H9 (cell line): ENCODE results near the gene KLK1. TPM values are rescaled to one million over a fixed set of nuclear protein-coding genes. Genes with fewer than 3 reads are reported as not detected.

ENCODE experiments used
- DNase-seq: peaks from one replicate; pipeline ENCODE4 v3.0.0-alpha.2; 2017
- H2AFZ ChIP-seq: one replicate; pipeline ENCODE4 v1.6.1; 2013; ENCODE audit warnings: mild to moderate bottlenecking, low read length, control low read depth, moderate library complexity
- H2AK5ac ChIP-seq: 2 replicates; pipeline ENCODE4 v1.6.1; 2013; ENCODE audit warnings: low read length, control low read depth, mixed read lengths; ENCODE audit not compliant: insufficient read length
- H2BK120ac ChIP-seq: one replicate; pipeline ENCODE4 v1.6.1; 2013; ENCODE audit warnings: low read depth, mild to moderate bottlenecking, low read length, control low read depth, inconsistent platforms; ENCODE audit not compliant: poor library complexity, severe bottlenecking
- H2BK12ac ChIP-seq: 2 replicates; pipeline ENCODE4 v1.6.1; 2013; ENCODE audit warnings: low read length, control low read depth, mixed read lengths, low read depth; ENCODE audit not compliant: insufficient read length
- H2BK15ac ChIP-seq: 2 replicates; pipeline ENCODE4 v1.6.1; 2013; ENCODE audit warnings: low read depth, low read length, control low read depth
- H2BK20ac ChIP-seq: one replicate; pipeline ENCODE4 v1.6.1; 2013; ENCODE audit warnings: low read depth, mild to moderate bottlenecking, low read length, control low read depth, inconsistent platforms; ENCODE audit not compliant: poor library complexity, severe bottlenecking
- H2BK5ac ChIP-seq: 2 replicates; pipeline ENCODE4 v1.6.1; 2013; ENCODE audit warnings: low read length, control low read depth, mixed read lengths; ENCODE audit not compliant: insufficient read length
- H3K14ac ChIP-seq: 2 replicates; pipeline ENCODE4 v1.6.1; 2013; ENCODE audit warnings: low read length, control low read depth; ENCODE audit not compliant: insufficient read depth
- H3K18ac ChIP-seq: 2 replicates; pipeline ENCODE4 v1.6.1; 2013; ENCODE audit warnings: low read depth, mild to moderate bottlenecking, mixed read lengths, low read length, control low read depth; ENCODE audit not compliant: insufficient read length
- H3K23ac ChIP-seq: 2 replicates; pipeline ENCODE4 v1.6.1; 2013; ENCODE audit warnings: low read length, control low read depth, mixed read lengths, low read depth; ENCODE audit not compliant: insufficient read length
- H3K23me2 ChIP-seq: 2 replicates; pipeline ENCODE4 v1.6.1; 2013; ENCODE audit warnings: low read depth, mild to moderate bottlenecking, mixed read lengths, low read length, control low read depth; ENCODE audit not compliant: insufficient read length, poor library complexity, severe bottlenecking
- H3K27ac ChIP-seq: 2 replicates; pipeline ENCODE4 v1.5.1; 2013; ENCODE audit warnings: low read length, control low read depth, mixed read lengths, low read depth; ENCODE audit not compliant: insufficient read length
- H3K27me3 ChIP-seq: 2 replicates; pipeline ENCODE4 v1.6.1; 2013; ENCODE audit warnings: low read length, control low read depth, inconsistent platforms; ENCODE audit not compliant: insufficient read depth
- H3K4ac ChIP-seq: 2 replicates; pipeline ENCODE4 v1.6.1; 2013; ENCODE audit warnings: low read depth, mild to moderate bottlenecking, control low read depth, inconsistent platforms, low read length, moderate library complexity
- H3K4me1 ChIP-seq: 2 replicates; pipeline ENCODE4 v1.6.1; 2013; ENCODE audit warnings: low read length, control low read depth, inconsistent platforms; ENCODE audit not compliant: insufficient read depth
- H3K4me2 ChIP-seq: 2 replicates; pipeline ENCODE4 v1.6.1; 2013; ENCODE audit warnings: low read length, control low read depth, mixed read lengths; ENCODE audit not compliant: insufficient read length, insufficient read depth
- H3K56ac ChIP-seq: 2 replicates; pipeline ENCODE4 v1.6.1; 2013; ENCODE audit warnings: low read depth, mild to moderate bottlenecking, mixed read lengths, low read length, control low read depth; ENCODE audit not compliant: insufficient read length
- H3K79me1 ChIP-seq: 2 replicates; pipeline ENCODE4 v1.6.1; 2013; ENCODE audit warnings: low read depth, mild to moderate bottlenecking, moderate library complexity, low read length, control low read depth, inconsistent platforms; ENCODE audit not compliant: insufficient read depth, poor library complexity, severe bottlenecking
- H3K79me2 ChIP-seq: 2 replicates; pipeline ENCODE4 v1.6.1; 2013; ENCODE audit warnings: low read length, control low read depth, inconsistent platforms; ENCODE audit not compliant: insufficient read depth
- H3K9ac ChIP-seq: 2 replicates; pipeline ENCODE4 v1.6.1; 2013; ENCODE audit warnings: low read length, control low read depth, mixed read lengths; ENCODE audit not compliant: insufficient read length; ENCODE audit errors: extremely low read depth
- H3K9me3 ChIP-seq: one replicate; pipeline ENCODE4 v1.6.1; 2013; ENCODE audit warnings: low read depth, low read length, inconsistent platforms; ENCODE audit not compliant: control insufficient read depth
- H3T11ph ChIP-seq: one replicate; pipeline ENCODE4 v1.6.1; 2013; ENCODE audit warnings: mild to moderate bottlenecking, low read length, control low read depth, inconsistent platforms
- H4K20me1 ChIP-seq: one replicate; pipeline ENCODE4 v1.6.1; 2013; ENCODE audit not compliant: control insufficient read depth, insufficient read length, insufficient read depth
- H4K5ac ChIP-seq: 2 replicates; pipeline ENCODE4 v1.6.1; 2013; ENCODE audit warnings: low read depth, mild to moderate bottlenecking, mixed read lengths, low read length, control low read depth; ENCODE audit not compliant: insufficient read length
- H4K8ac ChIP-seq: replicated peaks from 2 replicates; pipeline ENCODE4 v1.6.1; 2013; ENCODE audit warnings: low read length, control low read depth, mixed read lengths, low read depth; ENCODE audit not compliant: insufficient read length
- H4K91ac ChIP-seq: 2 replicates; pipeline ENCODE4 v1.6.1; 2013; ENCODE audit warnings: low read depth, mild to moderate bottlenecking, moderate library complexity, mixed read lengths, low read length, control low read depth; ENCODE audit not compliant: insufficient read length
- H3K27ac Mint-ChIP-seq, 3 experiments: 2 replicates in 2 of 3; 3 replicates in 1 of 3; pipeline ENCODE4 v1.8.0; 2020 to 2021; ENCODE audit warnings: mixed read lengths in 3 of 3, mild to moderate bottlenecking in 1 of 3, moderate library complexity in 1 of 3
- H3K27me3 Mint-ChIP-seq: 2 replicates; pipeline ENCODE4 v1.8.0; 2021; ENCODE audit warnings: low read depth, mild to moderate bottlenecking, moderate library complexity, mixed read lengths
- H3K36me3 Mint-ChIP-seq, 3 experiments: 2 replicates in 2 of 3; 3 replicates in 1 of 3; pipeline ENCODE4 v1.8.0; 2020 to 2021; ENCODE audit warnings: low read depth in 3 of 3, mixed read lengths in 3 of 3; ENCODE audit not compliant: insufficient read depth in 1 of 3
- H3K4me1 Mint-ChIP-seq, 2 experiments: 2 replicates each; pipeline ENCODE4 v1.8.0; 2020; ENCODE audit warnings: mixed read lengths in 2 of 2
- H3K4me3 Mint-ChIP-seq, 2 experiments: 2 replicates in 1 of 2; 3 replicates in 1 of 2; pipeline ENCODE4 v1.8.0; 2020 to 2021; ENCODE audit warnings: mild to moderate bottlenecking in 2 of 2, mixed read lengths in 2 of 2, moderate library complexity in 1 of 2
- H3K9me3 Mint-ChIP-seq, 2 experiments: 2 replicates in 1 of 2; 3 replicates in 1 of 2; pipeline ENCODE4 v1.8.0; 2020; ENCODE audit warnings: mild to moderate bottlenecking in 2 of 2, mixed read lengths in 2 of 2, moderate library complexity in 1 of 2
- CTCF ChIP-seq: fragments of 200-600 bp; sonication (generic); conservative IDR thresholded peaks from 3 replicates; pipeline ENCODE4 v1.8.0; 2021; ENCODE audit warnings: antibody characterized with exemption, mild to moderate bottlenecking
- WGBS: extraction: QIAGEN DNeasy Blood & Tissue Kit; methylation state at CpG from one replicate; pipeline ENCODE4 v1.1.7; 2013; ENCODE audit warnings: missing lambda C conversion rate, low lambda C conversion rate, mixed read lengths; ENCODE audit not compliant: insufficient read length; ENCODE audit errors: extremely low coverage; 5-methylcytosine and 5-hydroxymethylcytosine counted together
- total RNA-seq: library from RNA; stranded (reverse); gene quantifications from 2 replicates; pipeline ENCODE4 v1.2.1, GENCODE V29; 2021

KLK1 gene
- total RNA-seq, 1 experiment from 2014 or later, result 2.3 TPM

GRCh38 chr19:50778906-50779430, 44.6 kb downstream of the KLK1 start:
- Mint-ChIP-seq H3K36me3 (no peaks in the 10 kb centered on the region), H3K9me3 (peaks cover 2 to 7% of the 10 kb centered on the region in 2 experiments; a peak in 3 of 5 replicates), H3K27ac (no peak overlapping the region), H3K4me1 (peaks cover 14 to 33% of the 10 kb centered on the region in 2 experiments), H3K4me3 (peak overlapping the region in 1 of 2 experiments; percentile 72; a peak in 3 of 5 replicates), H3K27me3 (peaks cover 100% of the 10 kb centered on the region)
- no peak overlapping the region for H2AFZ ChIP-seq
- no peak overlapping the region for H3K4me2 ChIP-seq
- no peaks in the 10 kb centered on the region for H3K23me2 ChIP-seq
- H3K4me1 ChIP-seq, result peaks cover 2% of the 10 kb centered on the region; the same call in 1 of the 2 replicates
- DNase-seq, result no peak
- no peak overlapping the region for H3K18ac ChIP-seq
- H3T11ph ChIP-seq, result no peak overlapping the region
- no peaks in the 10 kb centered on the region for H4K20me1 ChIP-seq
- H2BK12ac ChIP-seq, result no peak overlapping the region
- H3K9me3 ChIP-seq, result no peaks in the 10 kb centered on the region
- no peak overlapping the region for H2AK5ac ChIP-seq
- H3K9ac ChIP-seq, result no peak overlapping the region
- peaks cover 17% of the 10 kb centered on the region; the same call in 1 of the 2 replicates for H3K27me3 ChIP-seq
- H3K79me1 ChIP-seq, result no peaks in the 10 kb centered on the region
- H3K56ac ChIP-seq, result no peak overlapping the region
- H3K4ac ChIP-seq, result no peak overlapping the region
- no peak overlapping the region for H4K5ac ChIP-seq
- no peak overlapping the region for H2BK120ac ChIP-seq
- H3K14ac ChIP-seq, result no peak overlapping the region
- no peak overlapping the region for H2BK20ac ChIP-seq
- H2BK5ac ChIP-seq, result no peak overlapping the region
- H4K8ac ChIP-seq, result no peak overlapping the region
- no peaks in the 10 kb centered on the region for H3K79me2 ChIP-seq
- H3K23ac ChIP-seq, result no peak overlapping the region
- no peak overlapping the region for H2BK15ac ChIP-seq
- WGBS, result no CpG with 5 or more reads among the region's 7 CpGs
- no peak overlapping the region for H3K27ac ChIP-seq
- no peak overlapping the region for H4K91ac ChIP-seq
- TF ChIP-seq CTCF, result no peak
